HG02642 (cell line): ENCODE measurements around the gene STUM.

Experiments
- ATAC-seq: cut with Tn5 transposase; IDR thresholded peaks from one replicate; pipeline ENCODE4 v1.9.1; 2021; ENCODE audit warnings: mild to moderate bottlenecking; ENCODE audit not compliant: unreplicated experiment, poor library complexity

The STUM gene

DNA sequence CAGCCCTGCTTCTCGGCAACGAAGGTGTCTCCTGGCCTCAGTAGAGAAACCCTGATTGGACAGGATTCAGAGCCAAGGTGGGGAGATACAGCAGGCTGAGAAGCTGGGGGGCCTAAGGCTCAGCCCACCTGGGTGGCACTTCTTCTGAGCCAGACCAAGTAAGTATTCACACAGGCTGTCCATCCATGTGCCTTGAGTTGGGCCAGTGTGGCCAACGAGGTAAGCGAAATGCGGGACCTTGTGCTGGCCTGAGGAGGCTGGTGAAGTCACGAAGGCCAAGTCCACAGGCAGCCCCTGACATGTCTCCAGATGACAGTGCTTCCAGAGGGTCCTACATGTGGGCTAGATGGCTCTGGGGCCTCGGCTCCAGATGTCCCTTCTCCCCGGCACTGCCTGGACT, 99.2 kb downstream of the STUM start:
- no peak for ATAC-seq

DNA sequence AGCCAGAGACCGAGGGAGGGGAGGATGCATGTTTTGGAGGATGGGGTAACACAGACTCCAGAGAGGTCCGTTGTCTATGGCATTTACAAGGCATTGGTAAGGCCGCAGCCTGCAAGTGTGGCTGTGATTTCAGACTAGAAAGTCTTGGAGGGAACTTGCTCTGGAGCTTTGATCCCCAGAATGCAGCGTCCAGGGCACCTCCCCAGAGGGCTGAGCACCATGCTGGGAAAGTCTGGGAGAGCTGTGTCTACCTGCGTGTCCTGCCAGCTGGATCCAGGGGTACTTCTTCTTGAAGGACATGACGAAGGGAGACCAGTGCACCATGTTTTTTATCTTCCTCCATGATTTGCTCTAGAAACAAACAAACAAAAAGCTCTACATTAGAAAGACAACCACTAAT, 99.9 kb downstream of the STUM start:
- no peak for ATAC-seq

DNA sequence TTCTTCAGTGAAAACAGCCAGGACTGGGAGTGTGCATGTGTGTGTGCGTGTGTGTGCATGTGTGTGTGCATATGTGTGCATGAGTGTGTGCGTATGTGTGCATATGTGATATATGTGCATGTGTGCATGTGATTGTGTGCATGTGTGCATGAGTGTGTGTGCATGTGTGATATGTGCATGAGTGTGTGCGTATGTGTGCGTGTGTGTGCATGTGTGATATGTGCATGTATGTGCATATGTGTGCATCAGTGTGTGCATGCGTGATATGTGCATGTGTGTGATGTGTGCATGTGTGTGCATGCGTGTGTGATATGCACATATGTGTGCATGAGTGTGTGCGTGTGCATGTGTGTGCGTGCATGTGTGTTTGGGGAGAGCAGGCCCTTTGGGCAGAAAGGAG, 100.7 kb downstream of the STUM start:
- ATAC-seq, result no peak

DNA sequence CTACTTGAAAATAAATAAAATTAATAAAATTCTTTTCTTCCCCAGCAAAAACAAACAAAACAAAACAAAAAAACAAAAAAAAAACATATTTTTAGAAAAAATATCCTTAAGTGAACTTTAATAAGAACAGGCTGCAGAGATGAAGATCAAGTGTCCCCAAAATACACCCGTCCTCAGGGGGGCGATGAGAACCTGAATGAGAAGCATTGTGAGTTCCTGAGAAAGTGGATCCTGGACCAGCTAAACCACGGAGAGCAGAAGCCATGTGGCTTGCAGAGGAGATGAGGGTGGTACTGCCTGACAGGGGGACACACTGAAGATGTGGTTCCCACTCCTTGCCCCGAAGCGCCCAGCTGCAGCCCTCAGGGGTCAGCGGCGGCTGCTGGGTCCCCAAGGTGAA, 101.2 kb downstream of the STUM start:
- no peak for ATAC-seq

DNA sequence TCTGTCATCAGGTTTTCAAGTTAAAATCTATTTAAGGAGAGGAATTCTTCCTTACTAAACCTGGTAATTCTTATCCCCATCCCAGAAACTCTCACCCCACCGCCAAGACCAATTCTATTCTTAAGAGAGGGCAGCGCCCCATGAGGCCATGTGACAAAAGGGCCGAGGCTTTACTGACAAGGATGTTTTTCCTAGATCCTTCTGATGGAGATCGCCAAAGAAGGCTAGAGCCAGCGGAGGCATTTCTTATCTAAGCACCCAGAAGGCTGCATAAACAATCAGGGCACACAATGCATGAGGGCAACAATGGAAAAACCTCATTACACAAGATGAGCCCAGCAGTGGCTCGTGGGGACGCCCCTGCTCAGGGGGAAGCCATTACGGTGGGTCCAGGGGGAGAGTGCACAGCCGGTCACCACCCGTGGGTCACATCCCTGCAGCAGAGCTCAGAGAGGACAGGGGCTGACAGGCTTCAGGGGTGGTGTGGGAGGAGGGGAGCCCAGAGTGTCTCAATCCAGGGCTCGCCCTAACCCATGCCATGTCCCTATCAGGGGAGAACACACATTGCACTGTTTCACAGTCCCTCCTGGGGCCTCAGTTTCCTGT, 101.8 kb downstream of the STUM start:
- no peak for ATAC-seq

DNA sequence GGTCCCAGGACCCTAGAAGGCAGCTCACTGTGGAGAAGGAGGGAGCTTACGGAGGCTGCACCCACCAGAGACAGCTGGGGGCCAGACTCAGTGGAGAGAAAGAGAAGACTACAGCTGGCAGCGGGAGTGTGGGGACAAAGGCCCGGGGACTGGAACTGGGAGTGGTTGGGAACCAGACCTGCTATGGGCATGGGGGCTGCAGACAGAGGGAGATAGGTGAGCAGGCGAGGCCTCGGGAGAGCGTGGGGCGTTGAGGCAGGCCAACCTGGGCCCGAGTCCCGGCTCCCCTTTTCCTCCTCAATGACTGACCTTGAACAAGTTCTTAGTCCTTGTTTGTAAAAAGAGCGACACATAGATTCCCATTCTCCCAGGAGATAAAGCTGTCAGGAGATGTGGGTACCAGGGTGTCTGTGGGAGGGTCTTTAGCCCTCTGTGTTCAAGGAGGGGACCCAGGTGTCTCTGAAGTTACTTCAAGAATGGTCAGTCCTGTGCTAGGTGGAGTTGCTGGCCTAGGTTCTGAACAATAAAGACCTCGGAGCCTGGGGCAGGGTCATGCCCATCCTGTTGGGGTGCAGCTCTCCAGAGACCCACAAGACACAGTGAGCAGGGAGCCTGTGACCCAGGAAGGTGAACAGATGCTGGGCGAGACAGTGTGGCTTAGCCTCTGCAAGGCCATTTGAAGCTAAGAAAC, 102.6 kb downstream of the STUM start:
- no peak for ATAC-seq

DNA sequence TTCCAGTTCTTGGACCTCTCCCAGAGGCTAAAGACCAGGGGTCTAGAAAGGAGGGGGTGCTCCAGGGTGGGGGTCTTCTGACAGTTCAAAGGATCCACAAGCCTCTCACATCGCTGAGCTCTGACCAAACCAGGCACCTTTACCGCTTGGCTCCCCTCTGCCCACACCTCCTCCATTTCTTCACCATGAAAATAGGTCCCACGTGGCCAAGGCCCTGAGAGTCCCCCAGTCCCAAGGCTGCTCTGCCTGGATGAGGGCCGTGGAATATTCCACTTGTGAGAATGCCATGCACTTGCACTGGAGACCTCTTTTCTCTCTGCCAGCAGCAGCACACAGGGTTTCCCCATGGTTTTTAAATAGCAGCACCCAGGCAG, 103.2 kb downstream of the STUM start:
- no peak for ATAC-seq

DNA sequence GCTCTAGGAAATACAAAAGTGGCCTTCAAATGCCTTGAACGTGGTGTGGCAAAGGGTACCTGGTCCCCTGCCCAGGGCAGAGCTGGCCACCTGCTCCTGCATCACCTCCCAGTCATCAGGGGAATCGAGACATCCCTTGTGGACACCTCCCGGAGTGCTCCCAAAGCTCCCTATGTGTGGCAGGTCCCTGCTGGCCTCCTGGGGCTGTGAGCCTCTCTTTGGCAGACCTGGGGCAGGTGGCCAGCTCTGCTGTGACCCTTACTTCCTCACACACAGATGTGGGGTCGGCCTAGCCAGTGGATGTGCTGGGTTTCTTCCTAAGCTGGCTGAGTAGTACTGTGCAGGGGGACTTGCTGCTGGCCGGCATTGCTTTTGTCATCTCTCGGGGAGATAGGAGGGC, 104.0 kb downstream of the STUM start:
- ATAC-seq, result no peak

DNA sequence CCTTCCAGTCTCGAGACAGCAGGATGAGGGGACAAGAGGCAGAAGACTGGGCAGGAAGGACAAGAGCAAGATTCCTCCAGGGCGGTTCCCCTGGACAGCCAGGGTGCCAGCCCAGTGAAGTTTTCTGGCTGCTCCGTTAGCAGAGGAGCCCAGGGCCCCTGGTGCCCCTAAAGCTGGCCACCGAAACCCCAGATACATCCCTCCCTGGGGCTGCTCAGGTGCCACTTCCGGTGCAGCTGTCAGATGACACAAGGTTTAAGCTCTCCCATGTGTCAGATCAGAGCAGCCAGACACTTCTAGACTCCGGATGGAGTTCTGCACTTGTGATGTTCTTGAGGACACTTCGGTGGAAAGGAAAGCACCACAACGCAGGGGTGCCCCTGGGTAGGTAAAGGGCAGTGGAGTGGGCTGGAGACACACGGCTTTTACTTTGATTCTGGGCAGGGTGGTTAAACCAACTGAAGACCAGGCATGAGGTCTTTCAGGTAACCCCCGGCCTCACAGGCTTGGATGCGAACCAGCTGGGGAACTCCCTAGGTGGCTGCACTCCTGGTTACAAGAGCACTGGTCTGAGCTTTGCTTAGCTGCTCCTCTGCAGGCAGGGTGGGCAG, 104.9 kb downstream of the STUM start:
- ATAC-seq, result peak; percentile 72

DNA sequence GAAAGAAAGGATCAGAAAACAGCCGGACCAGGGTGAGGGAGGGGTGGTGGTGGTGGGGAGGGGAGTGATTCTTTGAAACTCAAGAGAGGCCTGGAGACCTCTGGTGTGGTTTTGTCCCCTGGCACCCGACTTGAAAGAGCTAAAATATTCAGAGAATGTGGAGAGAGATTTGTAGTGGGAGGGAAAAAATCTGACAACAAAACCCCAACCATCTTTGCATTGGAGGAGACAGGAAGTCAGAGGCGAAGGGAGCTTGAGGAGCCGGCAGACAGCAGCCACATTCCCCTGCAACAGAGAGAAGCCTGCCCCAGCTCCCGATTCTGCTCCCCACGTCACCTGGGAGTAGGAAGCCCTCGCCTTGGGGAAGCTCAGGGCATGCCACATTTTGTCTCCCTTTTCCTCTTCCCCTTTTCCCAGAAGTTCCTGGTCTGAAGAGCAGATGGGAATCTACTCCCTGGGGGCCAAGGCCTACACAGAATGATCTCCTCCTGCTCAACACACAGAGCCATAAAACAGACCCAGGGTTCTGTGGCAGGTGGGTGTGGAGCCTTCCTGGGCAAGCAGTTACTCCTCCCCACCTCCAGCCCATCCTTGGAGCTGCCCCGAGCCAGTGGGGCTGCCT, 105.6 kb downstream of the STUM start:
- ATAC-seq, result no peak

DNA sequence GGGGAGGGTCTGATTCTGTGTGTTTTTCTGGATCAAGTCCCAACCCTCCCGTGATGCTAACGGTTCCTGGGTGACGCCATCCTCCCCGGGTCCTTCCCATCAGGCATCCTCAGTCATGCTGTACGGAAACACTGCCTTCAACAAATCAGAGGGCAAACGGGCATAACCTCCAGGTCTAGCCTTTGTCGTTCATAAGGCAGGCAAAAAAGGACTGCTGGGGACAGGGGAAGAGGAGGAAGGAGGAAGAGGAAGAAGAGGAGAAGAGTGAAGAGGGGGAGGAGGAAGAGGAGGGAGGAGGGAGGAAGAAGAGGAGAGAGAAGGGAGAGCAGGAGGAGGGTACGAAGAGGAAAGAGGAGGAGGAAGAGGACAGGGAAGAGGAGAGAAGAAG, 106.1 kb downstream of the STUM start:
- no peak for ATAC-seq

DNA sequence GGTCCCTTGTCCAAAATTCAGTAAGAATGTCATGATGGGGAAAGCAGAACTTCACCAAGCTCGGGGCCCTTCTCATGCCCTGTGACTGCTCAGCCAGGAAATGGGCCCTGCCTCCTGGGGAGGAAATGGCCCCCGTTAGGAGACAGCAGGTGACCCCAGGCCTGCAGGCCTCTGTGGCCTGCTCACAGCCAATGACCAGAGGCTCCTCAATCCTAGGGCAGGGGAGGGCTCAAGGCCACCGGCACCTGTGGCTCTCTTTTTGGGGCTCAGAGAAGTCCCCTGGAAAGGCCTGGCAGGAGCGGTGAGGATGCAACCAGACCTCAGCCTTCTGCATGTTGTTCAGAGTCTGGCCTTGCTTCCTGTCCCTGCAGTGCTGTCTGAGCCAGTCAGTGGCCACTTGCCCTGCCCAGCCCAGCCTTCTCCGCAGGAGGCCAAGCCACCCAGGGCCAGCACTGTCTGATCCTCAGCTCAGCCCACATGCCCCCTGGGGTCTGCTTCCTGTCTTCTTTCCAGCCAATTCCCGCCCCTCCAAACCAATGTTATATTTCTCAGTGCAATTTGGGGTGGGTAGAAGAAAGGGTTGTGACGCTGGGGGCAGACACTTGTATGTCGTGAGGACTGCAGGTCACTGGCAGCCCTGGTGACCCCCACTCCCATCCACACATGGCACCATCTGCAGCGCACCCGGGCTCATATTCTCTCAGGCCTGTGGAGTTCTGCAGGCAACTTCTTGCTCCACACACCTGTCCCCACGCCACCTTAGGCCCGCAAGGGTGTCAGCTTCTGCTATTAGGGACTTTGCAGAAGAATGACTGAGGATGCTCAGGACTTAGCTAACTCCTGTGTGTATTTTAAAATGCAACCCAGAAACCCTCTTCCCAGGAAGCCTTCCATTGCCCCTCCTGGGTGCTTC, 106.9 kb downstream of the STUM start:
- ATAC-seq, result no peak

DNA sequence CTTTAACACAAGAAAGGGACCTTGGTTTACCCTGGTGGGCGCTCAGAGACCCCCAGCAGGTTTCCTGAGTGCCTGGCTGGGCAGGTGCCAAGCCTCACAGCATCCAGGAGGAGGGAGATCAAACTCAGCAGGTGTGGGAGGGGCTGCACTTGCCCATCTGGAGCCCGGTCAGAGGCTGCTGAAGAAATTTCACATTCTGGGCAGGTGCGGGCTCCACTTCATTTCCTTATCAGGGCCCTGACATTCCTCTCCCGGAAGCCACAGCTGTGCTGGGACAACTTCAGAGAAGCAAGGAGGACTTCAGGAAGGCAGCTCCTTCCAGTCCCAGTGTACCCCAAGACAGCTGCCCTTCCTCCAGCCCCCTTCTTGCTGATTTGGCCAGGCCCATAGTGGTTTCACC, 107.6 kb downstream of the STUM start:
- ATAC-seq, result no peak

DNA sequence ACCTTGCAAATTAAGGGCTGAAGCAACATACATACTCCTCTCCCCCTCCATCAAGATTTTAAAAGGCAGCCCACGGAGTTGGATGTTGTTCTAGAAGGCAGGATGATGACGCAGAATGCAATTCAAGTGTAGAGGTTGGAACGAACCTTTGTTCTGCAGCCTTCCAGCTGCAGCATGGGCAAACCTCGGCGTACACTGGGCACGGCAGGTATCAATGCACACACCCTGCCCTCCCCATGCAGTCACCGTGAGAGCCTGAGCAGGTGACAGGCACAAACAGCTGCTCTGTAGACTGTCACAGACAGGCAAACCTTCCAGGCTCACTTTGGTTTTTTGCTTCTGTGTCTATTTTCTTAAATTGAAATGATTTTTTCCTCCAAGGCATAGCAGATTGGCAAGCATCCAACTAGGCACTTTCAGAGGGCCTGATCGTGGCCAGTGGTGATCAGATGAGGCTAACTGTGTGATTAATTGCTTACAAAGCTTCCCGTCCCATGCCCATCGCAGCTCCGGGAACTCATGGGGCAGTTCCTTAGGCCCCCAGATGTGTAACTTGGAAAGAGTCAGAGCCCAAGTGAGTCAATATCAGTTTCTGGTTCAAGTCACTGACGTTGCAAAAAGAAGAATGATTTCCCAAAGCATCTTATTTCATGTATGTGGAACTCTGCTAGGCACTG, 108.2 kb downstream of the STUM start:
- ATAC-seq, result no peak

DNA sequence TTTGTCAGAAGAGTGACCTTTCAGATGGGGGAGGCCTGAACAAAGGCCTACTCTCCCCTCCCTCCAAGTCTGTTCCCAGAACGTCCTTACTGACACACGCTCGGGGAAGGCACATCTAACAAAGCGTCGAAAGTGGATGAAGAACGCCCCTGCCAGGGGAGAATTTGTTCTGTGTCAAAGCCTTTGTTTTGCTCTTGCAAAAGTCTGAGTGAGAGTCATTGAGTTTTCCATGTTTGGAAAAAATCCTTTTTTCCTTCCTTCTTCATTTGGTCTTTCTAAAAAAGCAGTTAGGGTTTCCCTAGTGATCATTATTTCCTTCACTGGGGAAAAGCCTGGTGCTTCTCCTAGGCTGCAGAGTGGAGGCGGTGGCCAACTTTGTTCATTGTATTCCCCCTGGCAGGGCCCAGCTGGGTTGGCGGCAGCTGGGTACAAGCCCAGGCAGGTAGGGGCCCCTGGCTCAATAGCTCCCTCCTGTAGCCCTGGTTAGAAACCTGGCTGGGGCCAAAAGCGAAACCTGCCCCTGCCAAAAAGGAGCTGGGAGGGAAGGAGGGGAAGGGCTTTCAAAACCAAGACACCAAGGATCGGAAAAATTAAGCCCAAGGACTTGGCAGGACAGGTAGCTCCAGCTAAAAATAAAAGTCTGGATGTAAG, 109.5 kb downstream of the STUM start:
- ATAC-seq, result no peak

DNA sequence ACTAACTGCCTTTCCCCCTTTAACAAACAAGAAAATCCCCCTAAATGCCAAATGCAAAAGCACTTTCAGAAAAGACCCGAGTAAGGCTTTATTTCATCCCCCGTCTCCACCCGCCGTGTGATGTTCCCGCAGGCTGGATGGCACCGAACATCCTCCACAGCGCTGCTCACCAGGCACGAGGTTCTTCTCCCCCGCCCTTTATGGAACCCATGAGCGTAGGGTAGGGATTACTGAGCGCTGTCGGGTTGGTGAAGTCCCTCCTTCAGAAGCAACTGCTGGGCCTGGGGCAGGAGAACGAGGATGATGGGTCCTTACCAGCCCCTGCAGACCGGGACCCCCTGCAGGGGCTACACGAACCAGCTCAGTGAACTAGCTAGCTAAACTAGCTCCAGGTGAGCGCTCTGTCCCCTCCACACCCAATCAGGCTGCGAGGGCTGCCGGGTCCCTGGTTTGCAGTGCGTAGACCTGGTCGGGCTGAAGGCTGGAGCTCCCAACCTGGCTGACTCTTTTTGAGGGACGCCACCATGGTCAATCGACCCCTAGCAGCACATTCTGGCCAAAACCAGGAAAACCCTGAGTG, 110.1 kb downstream of the STUM start:
- ATAC-seq, result no peak
